Caco-2 (cell line): Measurements from ENCODE around the gene ZMYM4. TPM values are rescaled to one million over a fixed set of nuclear protein-coding genes. Genes with fewer than 3 reads are reported as not detected.

Experiments
- BruUV-seq: library from RNA; stranded (reverse); fragments of 400-500 nt; replicated peaks from 2 replicates; lab custom pipeline; 2021; lab: Mats Ljungman, UMichigan
- CTCF ChIA-PET: fragments of 300-600 bp; sonication (Branson Sonifier 250); formaldehyde crosslinking; loops from one replicate; lab custom pipeline; 2022; ENCODE audit warnings: antibody characterized with exemption; lab: Charles Lee
- POLR2A ChIA-PET: fragments of 300-600 bp; sonication (Branson Sonifier 250); formaldehyde crosslinking; loops from one replicate; lab custom pipeline; 2022; ENCODE audit warnings: antibody characterized with exemption; lab: Charles Lee
- DNase-seq, 2 experiments: peaks; one replicate each; pipeline versions ENCODE4 v3.0.0 to v3.0.0-alpha.2; 2020 to 2022
- H3K27me3 ChIP-seq: replicated peaks from 2 replicates; pipeline ENCODE4 v1.6.0; 2011; ENCODE audit warnings: low read length; ENCODE audit not compliant: control insufficient read depth, insufficient read depth
- H3K36me3 ChIP-seq: 2 replicates; pipeline ENCODE4 v1.5.1; 2011; ENCODE audit warnings: low read length; ENCODE audit not compliant: control insufficient read depth, insufficient read depth
- H3K4me1 ChIP-seq: fragments of 250-450 bp; sonication (Bioruptor Pico); 2 replicates; pipeline ENCODE4 v1.5.1; 2020; ENCODE audit warnings: mild to moderate bottlenecking
- H3K4me3 ChIP-seq: 2 replicates; pipeline ENCODE4 v1.5.1; 2011; ENCODE audit warnings: low read depth, mild to moderate bottlenecking, control low read depth, low read length
- H3K9me3 ChIP-seq: fragments of 250-450 bp; sonication (Bioruptor Pico); 2 replicates; pipeline ENCODE4 v1.5.1; 2020; ENCODE audit warnings: mild to moderate bottlenecking, moderate library complexity
- H3K27ac Mint-ChIP-seq: one replicate; pipeline ENCODE4 v1.8.0; 2022; ENCODE audit warnings: mixed read lengths; ENCODE audit not compliant: unreplicated experiment
- H3K27me3 Mint-ChIP-seq: one replicate; pipeline ENCODE4 v1.8.0; 2022; ENCODE audit warnings: mixed read lengths; ENCODE audit not compliant: insufficient read depth, unreplicated experiment
- H3K36me3 Mint-ChIP-seq: one replicate; pipeline ENCODE4 v1.8.0; 2022; ENCODE audit warnings: mild to moderate bottlenecking, mixed read lengths; ENCODE audit not compliant: insufficient read depth, unreplicated experiment
- H3K4me1 Mint-ChIP-seq: one replicate; pipeline ENCODE4 v1.8.0; 2022; ENCODE audit warnings: low read depth, mixed read lengths; ENCODE audit not compliant: unreplicated experiment
- H3K4me3 Mint-ChIP-seq: one replicate; pipeline ENCODE4 v1.8.0; 2022; ENCODE audit warnings: mild to moderate bottlenecking, moderate library complexity, mixed read lengths; ENCODE audit not compliant: unreplicated experiment
- H3K9me3 Mint-ChIP-seq: one replicate; pipeline ENCODE4 v1.8.0; 2022; ENCODE audit warnings: mixed read lengths; ENCODE audit not compliant: unreplicated experiment
- intact Hi-C: fragments of 100-400 bp; cut with micrococcal nuclease; formaldehyde crosslinking; loops from one replicate; pipeline ENCODE4 v1.10.0; 2022; ENCODE audit not compliant: unreplicated experiment
- total RNA-seq: library from RNA; stranded (reverse); gene quantifications from 2 replicates; pipeline ENCODE4 v1.2.3, GENCODE V29; 2022
- TF ChIP-seq, protein P1 (sequence below), 2 experiments: fragments of 200-600 bp in 1 of 2; IDR thresholded peaks; 1 replicate in 1 of 2; 2 replicates in 1 of 2; pipeline versions ENCODE4 v1.5.1 to v1.8.0; 2011 to 2022; ENCODE audit warnings: antibody characterized with exemption in 1 of 2, control low read depth in 1 of 2, inconsistent platforms in 1 of 2, low read depth in 1 of 2, low read length in 1 of 2, mild to moderate bottlenecking in 1 of 2, moderate library complexity in 1 of 2; ENCODE audit not compliant: insufficient read depth in 1 of 2, severe bottlenecking in 1 of 2, unreplicated experiment in 1 of 2

Gene ZMYM4
- total RNA-seq, 1 experiment from 2014 or later = 26.5 TPM

DNA sequence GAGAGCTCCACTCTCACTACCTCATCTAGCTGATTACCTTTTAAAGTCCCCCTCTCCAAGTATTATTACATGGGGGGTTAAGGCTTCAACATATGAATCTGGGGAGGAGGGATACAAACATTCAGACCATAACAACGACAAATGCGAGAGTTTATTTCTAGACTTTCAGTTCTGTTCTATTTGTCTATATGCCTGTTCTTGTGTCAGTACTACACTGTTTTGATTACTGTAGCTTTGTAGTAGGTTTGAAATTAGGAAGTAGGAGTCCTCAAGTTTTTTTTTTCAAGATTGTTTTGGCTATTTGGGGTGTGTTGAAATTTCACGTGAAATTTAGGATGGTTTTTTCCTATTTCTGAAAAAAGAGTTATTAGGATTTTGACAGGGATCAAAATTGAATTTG, 16.3 kb downstream of the ZMYM4 start:
- H3K9me3 Mint-ChIP-seq = peaks cover 12% of the 10 kb centered on the region
- no peaks in the 10 kb centered on the region for H3K4me1 Mint-ChIP-seq
- TF ChIP-seq, protein P1, sequence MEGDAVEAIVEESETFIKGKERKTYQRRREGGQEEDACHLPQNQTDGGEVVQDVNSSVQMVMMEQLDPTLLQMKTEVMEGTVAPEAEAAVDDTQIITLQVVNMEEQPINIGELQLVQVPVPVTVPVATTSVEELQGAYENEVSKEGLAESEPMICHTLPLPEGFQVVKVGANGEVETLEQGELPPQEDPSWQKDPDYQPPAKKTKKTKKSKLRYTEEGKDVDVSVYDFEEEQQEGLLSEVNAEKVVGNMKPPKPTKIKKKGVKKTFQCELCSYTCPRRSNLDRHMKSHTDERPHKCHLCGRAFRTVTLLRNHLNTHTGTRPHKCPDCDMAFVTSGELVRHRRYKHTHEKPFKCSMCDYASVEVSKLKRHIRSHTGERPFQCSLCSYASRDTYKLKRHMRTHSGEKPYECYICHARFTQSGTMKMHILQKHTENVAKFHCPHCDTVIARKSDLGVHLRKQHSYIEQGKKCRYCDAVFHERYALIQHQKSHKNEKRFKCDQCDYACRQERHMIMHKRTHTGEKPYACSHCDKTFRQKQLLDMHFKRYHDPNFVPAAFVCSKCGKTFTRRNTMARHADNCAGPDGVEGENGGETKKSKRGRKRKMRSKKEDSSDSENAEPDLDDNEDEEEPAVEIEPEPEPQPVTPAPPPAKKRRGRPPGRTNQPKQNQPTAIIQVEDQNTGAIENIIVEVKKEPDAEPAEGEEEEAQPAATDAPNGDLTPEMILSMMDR (IDR thresholded peaks at IDR 0.05; ENCODE audit: insufficient read depth in 1 of 2, low read depth in 1 of 2, low read length in 1 of 2, severe bottlenecking in 1 of 2, unreplicated experiment in 1 of 2) = no peak
- BruUV-seq = no TSS peak
- no peak for DNase-seq
- Histone ChIP-seq H3K4me3 (no peak overlapping the region), H3K27me3 (no peaks in the 10 kb centered on the region), H3K36me3 (no peaks in the 10 kb centered on the region), H3K4me1 (no peaks in the 10 kb centered on the region), H3K9me3 (no peaks in the 10 kb centered on the region)
- POLR2A ChIA-PET = no interaction called here
- intact Hi-C loops = no loop called here
- H3K27ac Mint-ChIP-seq = no peak overlapping the region
- CTCF ChIA-PET = no interaction called here
- peaks cover 6% of the 10 kb centered on the region for H3K36me3 Mint-ChIP-seq
- no peak overlapping the region for H3K4me3 Mint-ChIP-seq
- no peaks in the 10 kb centered on the region for H3K27me3 Mint-ChIP-seq

DNA sequence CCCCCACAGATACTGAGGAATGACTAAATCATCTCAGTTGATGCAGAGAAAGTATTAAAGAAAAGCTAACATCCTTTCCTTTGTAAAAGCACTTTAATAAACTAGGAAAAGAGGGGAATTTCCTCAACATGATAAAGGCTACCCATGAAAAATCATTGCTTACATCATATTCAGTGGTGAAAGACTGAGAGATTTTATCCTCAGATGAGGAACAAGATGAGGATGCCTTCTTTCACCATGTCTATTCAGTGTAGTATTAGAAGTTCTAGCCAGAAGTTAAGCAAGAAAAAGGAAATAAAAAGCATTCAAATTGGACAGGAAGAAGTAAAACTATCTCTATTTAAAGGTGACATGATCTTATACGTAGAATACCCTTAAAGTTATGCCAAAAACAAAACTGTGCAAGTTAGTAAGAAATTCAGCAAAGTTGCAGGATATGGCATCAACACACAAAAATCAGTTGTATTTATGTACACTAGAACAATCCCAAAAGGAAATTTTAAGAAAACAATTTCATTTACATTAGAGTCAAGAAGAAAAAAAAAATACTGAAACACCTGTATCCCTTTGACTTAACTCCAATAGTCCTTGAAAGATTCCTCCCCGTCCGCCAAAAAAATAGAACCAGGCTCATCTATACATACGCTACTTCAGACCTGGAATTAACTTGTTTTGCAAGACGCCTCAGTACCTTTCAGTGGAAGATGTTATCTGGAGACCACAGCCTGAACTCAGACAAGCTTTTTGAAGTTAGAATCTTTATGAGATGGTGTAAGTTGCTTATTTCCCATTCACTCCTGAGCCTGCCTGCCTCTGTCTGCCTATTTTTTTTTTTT, 17.5 kb downstream of the ZMYM4 start:
- ChIA-PET CTCF (no interaction called here), POLR2A (no interaction called here)
- Histone ChIP-seq H3K27me3 (no peaks in the 10 kb centered on the region), H3K36me3 (no peaks in the 10 kb centered on the region), H3K4me1 (no peaks in the 10 kb centered on the region), H3K4me3 (no peak overlapping the region), H3K9me3 (no peaks in the 10 kb centered on the region)
- Mint-ChIP-seq H3K4me1 (no peaks in the 10 kb centered on the region), H3K9me3 (peaks cover under 1% of the 10 kb centered on the region), H3K27me3 (no peaks in the 10 kb centered on the region), H3K36me3 (peaks cover 6% of the 10 kb centered on the region), H3K27ac (no peak overlapping the region), H3K4me3 (no peak overlapping the region)
- no TSS peak for BruUV-seq
- TF ChIP-seq, protein P1 (IDR thresholded peaks at IDR 0.05; ENCODE audit: insufficient read depth in 1 of 2, low read depth in 1 of 2, low read length in 1 of 2, severe bottlenecking in 1 of 2, unreplicated experiment in 1 of 2) = no peak
- no peak for DNase-seq
- intact Hi-C loops = no loop called here

DNA sequence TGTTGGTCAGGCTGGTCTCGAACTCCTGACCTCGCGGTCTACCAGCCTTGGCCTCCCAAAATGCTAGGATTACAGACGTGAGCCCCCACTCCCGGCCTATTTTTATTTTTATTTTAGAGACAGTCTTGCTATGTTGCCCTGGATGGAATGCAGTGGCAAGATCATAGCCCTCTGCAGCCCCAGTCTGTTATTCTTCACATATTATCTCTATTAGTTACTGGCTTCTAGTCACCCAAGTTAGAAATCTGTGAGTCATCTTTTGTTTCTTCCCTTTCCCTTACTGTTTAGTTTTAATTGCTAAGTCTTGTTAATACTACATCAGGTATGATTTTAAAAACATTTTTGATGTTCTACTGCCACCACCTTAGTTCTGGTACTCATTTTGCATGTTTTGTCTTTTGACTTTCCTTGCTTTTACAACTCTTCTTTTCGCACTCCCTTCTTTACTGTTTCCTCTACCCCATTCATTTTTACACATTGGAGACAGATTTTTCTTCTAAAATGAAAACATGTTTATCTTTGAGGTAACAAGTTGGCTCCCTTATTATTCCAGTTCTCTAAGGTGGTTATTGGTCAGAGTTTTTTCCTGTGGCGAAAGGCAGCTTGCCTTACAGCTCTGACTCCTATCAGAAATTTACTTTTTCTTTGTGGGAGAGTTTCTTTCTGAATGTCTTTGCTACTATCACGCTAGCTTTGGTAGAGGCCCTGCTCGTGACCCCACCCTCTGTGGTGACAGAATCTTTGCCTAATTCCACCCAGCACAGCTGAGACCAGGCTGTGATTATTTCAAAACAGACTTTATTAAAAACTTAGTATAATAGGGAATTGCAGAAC, 19.5 kb downstream of the ZMYM4 start:
- intact Hi-C loops = no loop called here
- H3K4me1 Mint-ChIP-seq = no peaks in the 10 kb centered on the region
- H3K36me3 Mint-ChIP-seq = peaks cover 6% of the 10 kb centered on the region
- H3K27me3 ChIP-seq = no peaks in the 10 kb centered on the region
- DNase-seq = no peak
- H3K27ac Mint-ChIP-seq = no peak overlapping the region
- POLR2A ChIA-PET = no interaction called here
- H3K36me3 ChIP-seq = no peaks in the 10 kb centered on the region
- no peaks in the 10 kb centered on the region for H3K9me3 ChIP-seq
- CTCF ChIA-PET = no interaction called here
- TF ChIP-seq, protein P1 (IDR thresholded peaks at IDR 0.05; ENCODE audit: insufficient read depth in 1 of 2, low read depth in 1 of 2, low read length in 1 of 2, severe bottlenecking in 1 of 2, unreplicated experiment in 1 of 2) = no peak
- no peak overlapping the region for H3K4me3 Mint-ChIP-seq
- no peaks in the 10 kb centered on the region for H3K4me1 ChIP-seq
- BruUV-seq = no TSS peak
- H3K27me3 Mint-ChIP-seq = no peaks in the 10 kb centered on the region
- no peaks in the 10 kb centered on the region for H3K9me3 Mint-ChIP-seq
- no peak overlapping the region for H3K4me3 ChIP-seq
